GM12878 (cell line): ENCODE measurements around the gene SERPINI2. TPM values are rescaled to one million over a fixed set of nuclear protein-coding genes. Genes with fewer than 3 reads are reported as not detected.
A peak's percentile ranks its signal among the peaks of the same experiment; 100 is the strongest.

ENCODE experiments used
- ATAC-seq: fragments of 200-7000 bp; cut with Tn5 transposase; 3 replicates; pipeline ENCODE4 v1.9.1; 2020; ENCODE audit warnings: mild to moderate bottlenecking, moderate library complexity
- Bru-seq: library from RNA; stranded (reverse); fragments of 400-500 nt; gene quantifications from one replicate; lab custom pipeline; 2021; lab: Mats Ljungman, UMichigan
- BruChase-seq, 2 experiments: library from RNA; stranded (reverse); fragments of 400-500 nt; gene quantifications; one replicate each; lab custom pipeline; 2021; lab: Mats Ljungman, UMichigan
- BruUV-seq: library from RNA; stranded (reverse); fragments of 400-500 nt; replicated peaks from 2 replicates; lab custom pipeline; 2021; lab: Mats Ljungman, UMichigan
- CTCF ChIA-PET: fragments of 300-600 bp; sonication (Branson Sonifier 250); formaldehyde crosslinking; extraction: SDS; loops from one replicate; lab custom pipeline; 2021; ENCODE audit warnings: inconsistent platforms; lab: Yijun Ruan, JAX
- POLR2A ChIA-PET: fragments of 350-600 bp; formaldehyde crosslinking; extraction: SDS; loops from one replicate; lab custom pipeline; 2021; ENCODE audit warnings: inconsistent platforms; lab: Charles Lee
- RAD21 ChIA-PET: fragments of 300-600 bp; sonication (Branson Sonifier 250); formaldehyde crosslinking; loops from one replicate; lab custom pipeline; 2023; ENCODE audit warnings: antibody characterized with exemption; ENCODE audit not compliant: unreplicated experiment; lab: Charles Lee
- SMC1A ChIA-PET: fragments of 300-600 bp; sonication (Branson Sonifier 250); formaldehyde crosslinking; loops from one replicate; lab custom pipeline; 2023; ENCODE audit not compliant: unreplicated experiment, uncharacterized antibody; lab: Charles Lee
- DNase-seq: peaks from one replicate; pipeline ENCODE4 v3.0.0-alpha.2; 2011; ENCODE audit warnings: low read depth, low spot score
- FAIRE-seq: peaks from 3 replicates; lab custom pipeline; 2011; peaks lifted over from hg19 to GRCh38; lab: Jason Lieb, UNC
- H2AFZ ChIP-seq: 2 replicates; pipeline ENCODE4 v1.6.0; 2011; ENCODE audit warnings: low read depth, low read length, control low read depth; ENCODE audit not compliant: control insufficient read depth
- H3K27ac ChIP-seq: 2 replicates; pipeline ENCODE4 v1.5.1; 2011; ENCODE audit warnings: control low read depth; ENCODE audit not compliant: control insufficient read depth, insufficient read depth
- H3K27me3 ChIP-seq, 2 experiments: replicated peaks in 1 of 2; 2 replicates each; pipeline versions ENCODE4 v1.6.0 to v1.6.1; 2011; ENCODE audit warnings: low read length in 1 of 2; ENCODE audit not compliant: control insufficient read depth in 2 of 2, insufficient read depth in 2 of 2
- H3K36me3 ChIP-seq, 2 experiments: 2 replicates each; pipeline ENCODE4 v1.5.1; 2011; ENCODE audit warnings: low read length in 1 of 2; ENCODE audit not compliant: control insufficient read depth in 2 of 2, insufficient read depth in 2 of 2
- H3K4me1 ChIP-seq: 2 replicates; pipeline ENCODE4 v1.6.1; 2011; ENCODE audit warnings: mild to moderate bottlenecking, low read length, moderate library complexity, mixed read lengths; ENCODE audit not compliant: control insufficient read depth, insufficient read depth
- H3K4me2 ChIP-seq: 2 replicates; pipeline ENCODE4 v1.6.0; 2011; ENCODE audit warnings: control low read depth; ENCODE audit not compliant: control insufficient read depth, insufficient read depth
- H3K4me3 ChIP-seq: fragments of 200-600 bp; sonication (generic); 2 replicates; pipeline ENCODE4 v1.5.1; 2016
- H3K79me2 ChIP-seq: 2 replicates; pipeline ENCODE4 v1.6.0; 2011; ENCODE audit warnings: low read length; ENCODE audit not compliant: control insufficient read depth, insufficient read depth
- H3K9ac ChIP-seq: 2 replicates; pipeline ENCODE4 v1.8.0; 2011; ENCODE audit warnings: low read length, control low read depth, mixed read lengths; ENCODE audit not compliant: control insufficient read depth, insufficient read depth
- H3K9me3 ChIP-seq: replicated peaks from 3 replicates; pipeline ENCODE4 v1.5.1; 2011; ENCODE audit warnings: mild to moderate bottlenecking, low read length; ENCODE audit not compliant: control insufficient read depth, insufficient read depth
- H4K20me1 ChIP-seq: 2 replicates; pipeline ENCODE4 v1.6.0; 2011; ENCODE audit not compliant: control insufficient read depth, insufficient read depth
- FOXM1 ChIP-seq: IDR thresholded peaks from 2 replicates; pipeline ENCODE4 v1.6.1; 2012; ENCODE audit warnings: low read depth, mild to moderate bottlenecking, inconsistent platforms, low read length, moderate library complexity
- STAT3 ChIP-seq: IDR thresholded peaks from 2 replicates; pipeline ENCODE4 v1.6.1; 2011; ENCODE audit warnings: low read depth, low read length, improper control_type of control experiment
- ZNF384 ChIP-seq: IDR thresholded peaks from 2 replicates; pipeline ENCODE4 v1.6.1; 2012; ENCODE audit warnings: low read depth, mild to moderate bottlenecking, low read length, improper control_type of control experiment, borderline replicate concordance
- WGBS: methylation state at CpG from one replicate; pipeline ENCODE4 v1.1.6; 2016; ENCODE audit warnings: low lambda C conversion rate; ENCODE audit not compliant: insufficient replicate concordance, insufficient coverage; ENCODE audit errors: missing lambda C conversion rate; 5-methylcytosine and 5-hydroxymethylcytosine counted together
- in situ Hi-C: fragments of 300-500 bp; cut with MboI; formaldehyde crosslinking; loops from 9 replicates; pipeline ENCODE4 v1.14.3; 2018; ENCODE audit warnings: mixed read lengths
- intact Hi-C: fragments of 100-400 bp; cut with micrococcal nuclease; formaldehyde crosslinking; loops from one replicate; pipeline ENCODE4 v1.14.2; 2022; ENCODE audit not compliant: unreplicated experiment
- long read RNA-seq, 2 experiments: library from polyadenylated mRNA; unstranded; transcript quantifications; one replicate each; pipeline ENCODE4 v2.0.0, GENCODE V29; 2019 to 2020
- polyA minus RNA-seq, 3 experiments: library from RNA; depleted of rRNA, polyadenylated mRNA; stranded (reverse); fragments of >200 nt; gene quantifications; 2 replicates each; pipeline ENCODE4 v1.2.3, GENCODE V29; 2011
- polyA plus RNA-seq, 11 experiments: library from polyadenylated mRNA; depleted of rRNA in 4 of 11; unstranded in 6 of 11; stranded (reverse) in 5 of 11; fragments of >200 nt; fragmentation: Nextera tagmentation in 4 of 11; fragmentation: Illumina TruSeq in 1 of 11; extraction: Ambion mirVana in 4 of 11; extraction: Trizol in 1 of 11; gene quantifications; 1 replicate in 1 of 11; 2 replicates in 10 of 11; pipeline versions ENCODE4 v1.2.1 to v1.2.3, GENCODE V29; 2011 to 2016; ENCODE audit warnings: inconsistent platforms in 2 of 11, missing spikeins in 2 of 11, low read depth in 1 of 11
- total RNA-seq, 4 experiments: library from RNA; depleted of rRNA in 3 of 4; stranded (reverse); fragments of >200 nt in 3 of 4; fragmentation: Illumina TruSeq in 1 of 4; extraction: Trizol in 1 of 4; gene quantifications; 2 replicates each; pipeline versions ENCODE4 v1.2.1 to v1.2.3, GENCODE V29; 2013 to 2021
- TF ChIP-seq, protein P1 (sequence below): fragments of 450-650 bp; IDR thresholded peaks from 2 replicates; pipeline ENCODE4 v1.6.1; 2014; ENCODE audit warnings: mild to moderate bottlenecking

Gene SERPINI2, protein sequence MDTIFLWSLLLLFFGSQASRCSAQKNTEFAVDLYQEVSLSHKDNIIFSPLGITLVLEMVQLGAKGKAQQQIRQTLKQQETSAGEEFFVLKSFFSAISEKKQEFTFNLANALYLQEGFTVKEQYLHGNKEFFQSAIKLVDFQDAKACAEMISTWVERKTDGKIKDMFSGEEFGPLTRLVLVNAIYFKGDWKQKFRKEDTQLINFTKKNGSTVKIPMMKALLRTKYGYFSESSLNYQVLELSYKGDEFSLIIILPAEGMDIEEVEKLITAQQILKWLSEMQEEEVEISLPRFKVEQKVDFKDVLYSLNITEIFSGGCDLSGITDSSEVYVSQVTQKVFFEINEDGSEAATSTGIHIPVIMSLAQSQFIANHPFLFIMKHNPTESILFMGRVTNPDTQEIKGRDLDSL
- not detected in 2 replicates for total RNA-seq (2013; cell fraction: nucleolus; rRNA removed)
- not detected in 2 replicates for total RNA-seq (2014; rRNA removed)
- total RNA-seq (2014; rRNA removed; fragmentation: Illumina TruSeq; extraction: Trizol) = not detected in 2 replicates
- total RNA-seq (2021) = 0.19 and 0.33 TPM in 2 replicates
- polyA plus RNA-seq (2011; ENCODE audit: low read depth) = not detected
- not detected in 2 replicates for polyA plus RNA-seq (2011; rRNA removed)
- polyA plus RNA-seq (2011; cell fraction: cytosol; rRNA removed) = not detected in 2 replicates
- polyA plus RNA-seq (2011; cell fraction: nucleus; rRNA removed) = not detected in 2 replicates
- polyA plus RNA-seq (2012) = not detected in 2 replicates
- not detected in 2 replicates for polyA plus RNA-seq (2014; fragmentation: Illumina TruSeq; extraction: Trizol)
- polyA plus RNA-seq (2014; fragmentation: Nextera tagmentation; extraction: Ambion mirVana) = not detected
- not detected in 2 replicates for polyA plus RNA-seq (2014; rRNA removed)
- polyA plus RNA-seq (2016; fragmentation: Nextera tagmentation; extraction: Ambion mirVana) = not detected
- polyA minus RNA-seq (2011; rRNA and poly(A)+ RNA removed) = not detected in 2 replicates
- polyA minus RNA-seq (2011; cell fraction: cytosol; rRNA and poly(A)+ RNA removed) = not detected in 2 replicates
- polyA minus RNA-seq (2011; cell fraction: nucleus; rRNA and poly(A)+ RNA removed) = not detected in 2 replicates
- Bru-seq, nascent RNA = percentile 10 among the genes with signal in this experiment
- percentile 26 among the genes with signal in this experiment for BruChase-seq, experiment 1, labeled RNA remaining after a 6-hour chase
- BruChase-seq, experiment 2, labeled RNA remaining after a 2-hour chase = percentile 23 among the genes with signal in this experiment
- long read RNA-seq, experiment 1 = 0 reads
- long read RNA-seq, experiment 2 = 0 reads

DNA sequence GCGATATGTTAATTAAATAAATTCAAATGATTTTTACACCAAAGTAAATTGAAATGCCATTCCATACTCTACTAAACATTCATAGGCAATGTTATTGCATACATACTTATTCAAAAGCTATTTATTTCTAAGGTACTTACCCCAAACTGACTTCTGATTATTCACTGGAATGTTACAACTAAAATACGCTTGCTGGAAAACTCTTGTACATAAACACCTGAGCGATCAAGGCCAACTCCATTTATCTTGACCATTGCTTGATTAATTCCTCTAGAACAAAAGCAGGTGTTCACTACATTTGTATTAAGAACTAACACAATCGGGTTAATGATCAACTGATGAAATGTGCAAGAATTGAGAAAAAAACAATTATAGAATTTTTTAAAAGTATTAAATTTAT is at the start of gene SERPINI2:
Gene SERPINI2 (minus strand): TSS at position 180 of the 400 bp plus-strand sequence. CDS start 2,208 bp downstream, outside the sequence.
- RAD21 ChIA-PET = no interaction called here
- H3K36me3 ChIP-seq = no peaks in the 10 kb centered on the region
- no peak for TF ChIP-seq STAT3
- TF ChIP-seq FOXM1 = no peak
- TF ChIP-seq, protein P1, sequence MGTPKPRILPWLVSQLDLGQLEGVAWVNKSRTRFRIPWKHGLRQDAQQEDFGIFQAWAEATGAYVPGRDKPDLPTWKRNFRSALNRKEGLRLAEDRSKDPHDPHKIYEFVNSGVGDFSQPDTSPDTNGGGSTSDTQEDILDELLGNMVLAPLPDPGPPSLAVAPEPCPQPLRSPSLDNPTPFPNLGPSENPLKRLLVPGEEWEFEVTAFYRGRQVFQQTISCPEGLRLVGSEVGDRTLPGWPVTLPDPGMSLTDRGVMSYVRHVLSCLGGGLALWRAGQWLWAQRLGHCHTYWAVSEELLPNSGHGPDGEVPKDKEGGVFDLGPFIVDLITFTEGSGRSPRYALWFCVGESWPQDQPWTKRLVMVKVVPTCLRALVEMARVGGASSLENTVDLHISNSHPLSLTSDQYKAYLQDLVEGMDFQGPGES = no peak
- no peak for TF ChIP-seq ZNF384
- no TSS peak for BruUV-seq
- intact Hi-C loops = no loop called here
- ATAC-seq (no peak), DNase-seq (no peak), FAIRE-seq (no peak)
- H3K4me2 ChIP-seq = no peak within 1 kb of the TSS
- no peak within 1 kb of the TSS for H3K27ac ChIP-seq
- SMC1A ChIA-PET = no interaction called here
- POLR2A ChIA-PET = no interaction called here
- in situ Hi-C loops = no loop called here
- H3K27me3 ChIP-seq = no peaks in the 10 kb centered on the region
- CTCF ChIA-PET = no interaction called here
- H3K79me2 ChIP-seq = no peaks in the 10 kb centered on the region
- H3K9ac ChIP-seq = no peak within 1 kb of the TSS
- H3K4me3 ChIP-seq = no peak within 1 kb of the TSS
- no peaks in the 10 kb centered on the region for H3K4me1 ChIP-seq
- WGBS = 27% methylated on average over 4 of the region's 4 CpGs
- H2AFZ ChIP-seq = no peak within 1 kb of the TSS
- no peaks in the 10 kb centered on the region for H4K20me1 ChIP-seq
- no peaks in the 10 kb centered on the region for H3K9me3 ChIP-seq
